ENCODE data around the gene SLC7A14.

- TF ChIP-seq, protein P1, sequence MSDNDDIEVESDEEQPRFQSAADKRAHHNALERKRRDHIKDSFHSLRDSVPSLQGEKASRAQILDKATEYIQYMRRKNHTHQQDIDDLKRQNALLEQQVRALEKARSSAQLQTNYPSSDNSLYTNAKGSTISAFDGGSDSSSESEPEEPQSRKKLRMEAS (IDR thresholded peaks at IDR 0.05; ENCODE audit: low read depth, low read length): no peak
- TF ChIP-seq CTCF (IDR thresholded peaks at IDR 0.05; ENCODE audit: low read depth, low read length): no peak
- TF ChIP-seq POLR2A (IDR thresholded peaks at IDR 0.05; ENCODE audit: extremely low read depth, insufficient read length): no peak
These were observed 127.6 kb downstream of the SLC7A14 start for GRCh38 chr3:170458285-170458684.

All from NB4 (cell line).